GM19351 (cell line): ENCODE data around the gene CHRND.

ENCODE experiments used
- ATAC-seq: cut with Tn5 transposase; IDR thresholded peaks from one replicate; pipeline ENCODE4 v1.9.1; 2021; ENCODE audit warnings: mild to moderate bottlenecking, moderate library complexity; ENCODE audit not compliant: unreplicated experiment

The CHRND gene

GRCh38 chr2:232525791-232526371 lies at the start of gene CHRND:
Gene CHRND, plus strand, starts transcription at chr2:232526160. Its CDS starts 56 bp downstream, at chr2:232526216.
- ATAC-seq, result no peak

GRCh38 chr2:232476791-232477190 lies 49.2 kb upstream of the CHRND start:
- no peak for ATAC-seq

GRCh38 chr2:232477751-232478510 lies 48.0 kb upstream of the CHRND start:
- ATAC-seq, result no peak

- no peak for ATAC-seq
These were observed 47.2 kb upstream of the CHRND start for GRCh38 chr2:232478571-232479340.

DNA sequence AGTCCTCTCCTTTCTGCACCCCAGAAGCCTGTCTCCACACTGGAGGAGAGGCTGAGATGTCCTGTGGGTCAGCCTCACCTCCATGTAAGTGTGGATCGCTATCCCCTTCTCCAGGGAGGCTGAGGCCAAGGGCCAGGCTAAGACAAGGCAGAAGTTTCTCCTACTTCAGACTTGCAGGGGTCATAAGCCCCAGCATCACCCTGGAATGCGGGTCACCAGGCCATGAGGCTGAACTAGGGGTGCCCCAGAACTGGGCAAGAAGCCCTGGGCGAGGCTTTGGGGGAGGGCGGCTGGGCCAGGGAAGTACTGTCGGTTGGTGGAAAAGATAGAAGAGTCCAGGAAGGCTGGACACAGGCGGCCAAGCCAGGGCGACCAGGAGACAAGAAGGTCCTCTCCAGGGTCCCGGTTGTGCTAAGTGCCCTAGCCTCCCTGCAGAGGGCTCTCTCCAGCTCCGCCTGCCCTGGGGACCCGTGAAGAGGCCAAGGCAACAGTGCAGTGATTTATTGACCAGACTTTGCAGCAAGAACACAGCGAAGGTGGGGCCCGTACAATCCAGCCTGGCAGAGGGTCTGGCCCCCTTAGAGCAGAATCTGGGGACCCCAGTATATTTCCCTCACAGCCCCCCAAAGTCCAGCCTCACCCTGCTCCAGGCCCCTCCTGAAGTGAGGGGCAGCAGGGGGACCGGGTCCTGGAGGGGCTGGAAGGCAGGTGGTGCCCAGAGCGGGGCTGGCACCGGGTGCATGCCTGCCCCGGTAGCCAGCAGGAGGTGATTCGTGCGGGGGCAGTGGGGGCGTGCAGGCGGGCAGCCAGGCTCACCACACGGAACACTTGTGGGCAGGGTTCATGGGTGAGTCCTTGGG lies 46.4 kb upstream of the CHRND start:
- ATAC-seq, result no peak

DNA sequence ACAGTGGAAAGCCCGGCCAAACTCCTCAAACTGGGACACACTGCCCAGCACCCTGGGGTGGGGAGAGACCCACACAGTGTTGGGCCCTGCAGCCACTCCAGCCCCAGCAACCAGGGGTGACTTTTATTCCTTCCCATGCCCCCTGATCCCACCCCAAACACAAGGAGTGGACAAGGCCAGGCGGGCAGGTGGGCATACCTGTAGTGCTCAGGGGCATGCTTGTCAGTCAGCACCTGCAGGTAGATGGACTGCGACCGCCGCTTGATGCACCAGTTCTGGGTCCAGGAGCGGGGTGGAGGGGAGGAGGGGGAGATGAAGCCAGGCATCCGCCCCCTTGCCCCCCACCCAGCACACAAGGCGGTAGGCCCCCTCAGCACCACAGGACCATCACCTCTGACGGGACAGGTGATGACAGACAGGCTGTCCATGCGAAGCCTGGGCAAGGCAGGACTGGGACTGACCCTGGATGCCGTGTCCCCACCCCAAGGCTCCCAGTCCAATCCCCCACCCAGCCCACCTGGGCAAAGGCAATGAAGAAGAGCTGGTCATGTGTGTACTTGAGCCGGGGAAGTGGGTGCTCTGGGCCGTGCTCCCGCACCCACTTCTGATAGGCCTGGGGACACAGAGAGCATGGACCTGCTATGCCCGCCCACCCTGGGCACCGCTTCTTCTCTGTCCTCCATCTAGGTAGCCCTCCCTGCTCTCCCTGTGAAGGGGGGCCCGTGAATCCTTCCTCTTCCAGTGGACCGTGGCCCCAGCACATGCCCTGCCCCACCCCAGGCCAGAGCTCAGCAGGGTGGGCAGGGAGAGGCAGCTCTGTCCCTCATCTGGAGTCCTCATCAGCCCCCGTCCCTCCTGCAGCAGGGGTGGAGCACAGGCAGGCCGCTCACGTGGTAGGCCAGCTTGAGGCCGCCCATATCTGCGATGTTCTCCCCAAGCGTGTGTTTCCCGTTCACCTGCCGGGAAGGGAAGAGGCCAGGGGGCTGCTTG lies 45.5 kb upstream of the CHRND start:
- ATAC-seq, result no peak

GRCh38 chr2:232481322-232482140 lies 44.4 kb upstream of the CHRND start:
- ATAC-seq, result no peak

- ATAC-seq, result no peak
These were observed 43.4 kb upstream of the CHRND start for GRCh38 chr2:232482301-232483238.

DNA sequence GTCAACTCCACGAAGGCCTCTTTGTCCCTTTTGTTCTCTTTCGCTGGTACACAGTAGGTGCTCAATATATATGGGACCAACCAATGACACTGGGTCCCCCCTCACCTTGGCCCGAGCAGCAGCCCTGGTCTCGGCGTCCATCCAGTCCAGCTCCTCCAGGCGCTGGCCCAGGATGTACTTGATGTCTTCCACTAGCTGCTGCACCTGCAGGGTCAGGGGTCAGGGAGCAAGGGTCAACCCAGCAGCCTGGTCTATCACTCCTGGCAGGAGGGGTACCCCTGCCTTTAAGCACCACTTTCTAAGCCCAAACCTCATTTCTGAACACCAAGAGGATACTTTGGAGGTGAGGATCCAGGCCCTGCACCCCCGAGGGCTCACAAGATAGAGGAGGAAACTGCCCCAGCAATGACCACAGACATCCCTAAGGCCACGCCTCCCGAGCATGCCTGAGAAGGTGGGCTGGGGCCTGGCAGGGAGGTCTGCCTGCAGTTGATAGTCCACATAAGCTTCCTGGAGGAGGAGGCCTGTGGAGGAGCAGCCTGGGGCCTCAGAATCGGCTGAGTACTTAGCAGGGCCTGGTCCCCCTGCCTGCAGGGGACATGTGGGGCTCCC lies 42.5 kb upstream of the CHRND start:
- no peak for ATAC-seq

DNA sequence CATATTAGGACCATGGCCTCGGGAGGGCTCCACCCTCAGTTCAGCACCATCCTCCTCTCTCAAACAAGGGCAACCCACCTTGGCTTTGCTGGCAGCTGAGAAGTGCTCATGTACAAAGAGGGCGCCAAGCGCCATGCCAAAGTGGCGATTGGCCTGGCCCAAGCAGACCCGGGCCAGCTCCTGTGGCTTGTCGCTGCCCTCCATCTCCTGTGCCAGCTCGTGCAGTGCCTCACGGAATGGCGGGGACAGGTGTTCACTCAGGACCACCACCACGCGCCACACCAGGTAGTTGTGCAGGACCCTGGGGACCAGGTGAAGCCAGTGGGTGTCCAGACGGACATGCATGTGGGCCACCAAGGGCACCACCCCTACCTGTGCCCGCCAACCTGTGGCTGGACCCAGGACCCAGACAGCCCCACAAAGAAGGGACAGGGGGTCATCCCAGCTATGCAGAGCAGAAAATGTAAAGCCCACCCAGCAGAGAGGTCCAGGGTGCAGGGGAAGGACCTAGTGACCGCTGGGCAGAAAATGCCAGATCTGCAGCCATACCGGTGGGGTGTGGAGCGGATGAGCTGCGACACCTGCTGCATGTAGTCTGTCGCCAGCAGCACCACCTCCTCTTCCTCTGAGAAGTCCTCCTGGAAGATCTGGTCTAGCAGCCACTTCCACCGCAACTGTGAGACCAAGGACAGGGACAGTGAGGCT lies 41.9 kb upstream of the CHRND start:
- ATAC-seq, result no peak

DNA sequence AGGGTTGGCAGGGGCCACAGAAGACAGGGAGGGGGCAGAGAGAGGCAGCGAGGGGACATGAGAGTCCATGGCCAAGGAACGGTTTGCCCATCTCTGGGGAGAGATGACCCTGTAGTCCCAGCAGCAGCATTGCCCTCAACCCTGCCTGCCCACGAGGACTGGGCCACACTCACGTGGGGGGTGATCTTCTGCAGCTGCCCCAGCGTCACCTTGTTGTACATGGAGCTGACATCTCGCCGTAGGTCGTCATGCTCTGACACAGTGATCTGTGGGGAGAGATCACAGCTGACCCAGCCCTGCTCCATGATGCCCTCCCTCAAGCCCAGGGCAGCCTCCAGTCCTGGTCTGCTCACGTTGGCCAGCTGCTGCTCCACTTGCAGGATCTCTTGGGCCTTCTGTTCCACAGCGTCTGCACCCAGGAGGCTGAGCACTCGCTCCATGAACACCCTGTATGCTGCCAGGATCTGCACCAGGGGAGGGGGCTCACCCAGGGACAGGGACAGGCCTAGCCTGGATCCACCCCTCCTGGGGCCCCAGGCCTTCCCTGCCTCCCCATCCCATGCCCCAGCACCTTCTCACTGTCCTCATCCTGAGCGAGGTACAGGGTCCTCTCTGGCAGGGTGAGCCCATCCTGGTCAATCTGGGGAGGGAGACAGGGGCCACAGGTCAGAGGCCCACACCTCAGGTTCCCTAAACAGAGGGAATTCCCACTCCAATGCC lies 41.2 kb upstream of the CHRND start:
- no peak for ATAC-seq

GRCh38 chr2:232485348-232485756 lies 40.6 kb upstream of the CHRND start:
- no peak for ATAC-seq

- ATAC-seq, result no peak
These were observed 40.0 kb upstream of the CHRND start for GRCh38 chr2:232485757-232486557.

- ATAC-seq, result no peak
These were observed 39.2 kb upstream of the CHRND start for GRCh38 chr2:232486558-232487384.
